A204.1 (cell line): ENCODE data around the gene TENM4.

Experiments
- FAIRE-seq: peaks from 2 replicates; lab custom pipeline; 2012; peaks lifted over from hg19 to GRCh38; lab: Jason Lieb, UNC

The TENM4 gene

GRCh38 chr11:79046366-79046765 lies 394.5 kb downstream of the TENM4 start:
- FAIRE-seq: no peak

DNA sequence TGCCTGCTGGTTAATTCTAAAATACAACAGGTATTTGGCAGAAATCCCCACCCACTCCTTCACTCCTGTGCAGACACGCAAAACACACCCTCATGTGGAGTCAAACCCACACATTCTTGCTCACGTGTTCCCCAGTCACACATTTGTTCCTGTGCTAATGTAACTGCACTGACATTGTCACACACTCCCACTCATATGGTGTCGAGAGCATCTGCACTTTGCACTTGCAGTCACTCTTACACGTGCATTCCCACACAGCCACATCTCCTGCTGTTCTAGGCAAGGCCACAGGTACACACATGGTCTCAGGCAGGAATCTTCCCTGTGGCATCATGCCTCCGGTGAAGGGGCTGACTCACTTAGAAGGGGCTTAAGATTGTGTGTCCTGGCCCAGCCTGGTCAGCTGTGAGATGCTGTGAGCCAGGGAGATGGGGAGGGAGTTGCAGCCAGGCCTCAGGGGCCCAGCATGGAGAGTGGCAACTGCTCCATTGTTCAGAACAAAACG lies 395.0 kb downstream of the TENM4 start:
- no peak for FAIRE-seq

DNA sequence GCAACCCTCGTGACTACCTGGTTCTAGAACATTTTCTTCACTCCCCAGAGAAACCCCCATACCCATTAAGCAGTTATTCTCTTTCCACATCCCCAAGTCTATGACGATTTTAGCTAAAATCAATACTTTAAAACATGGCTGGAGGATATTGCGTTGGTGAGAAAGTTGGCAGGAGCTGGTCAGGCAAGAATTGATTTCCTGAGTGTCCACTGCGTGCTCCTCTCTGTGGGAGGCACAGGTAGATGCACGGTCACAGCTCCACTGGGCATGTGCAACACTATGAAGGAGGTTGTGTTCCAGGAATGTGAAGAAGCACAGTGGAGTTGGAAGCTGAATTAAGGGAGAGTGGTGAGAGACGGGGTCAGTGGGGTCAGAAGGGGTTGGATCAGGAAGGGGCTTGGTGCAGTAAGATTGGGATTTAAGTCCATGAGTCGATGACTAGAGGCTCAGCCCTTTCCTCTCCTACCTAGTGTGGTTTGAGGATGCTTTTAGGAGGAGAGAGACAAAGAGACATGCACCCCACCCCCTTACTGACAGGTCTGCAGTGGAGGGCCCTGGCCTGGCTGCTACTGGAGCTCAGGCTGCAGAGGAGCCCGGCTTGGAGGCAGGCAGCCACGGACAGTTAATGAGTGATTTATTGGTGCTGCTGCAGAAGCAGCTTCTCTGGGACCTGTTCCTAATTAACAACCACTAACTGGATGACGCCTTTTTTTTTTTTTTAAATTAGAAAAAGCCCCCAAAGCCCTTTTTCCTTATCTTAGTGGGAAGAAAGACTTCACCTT lies 395.6 kb downstream of the TENM4 start:
- FAIRE-seq: no peak

DNA sequence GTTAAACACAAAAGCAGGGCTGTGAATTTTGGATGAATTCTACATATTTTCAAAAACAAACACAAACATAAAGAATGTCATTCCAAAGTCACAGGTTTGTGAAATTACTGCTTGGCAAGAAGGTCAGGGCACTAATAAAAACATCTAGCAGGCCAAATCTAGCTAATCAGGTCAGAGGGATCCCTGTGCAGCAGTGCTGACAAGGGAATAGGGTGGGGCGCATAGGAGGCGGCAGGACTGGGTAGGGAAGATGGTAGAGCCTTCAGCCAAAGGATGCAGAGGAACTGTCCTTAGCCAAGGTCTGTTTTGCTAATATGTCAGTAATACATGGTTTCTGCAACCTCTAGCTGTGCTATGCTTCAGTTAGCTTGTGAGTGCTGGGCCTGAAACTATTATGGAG lies 396.6 kb downstream of the TENM4 start:
- FAIRE-seq: no peak

- no peak for FAIRE-seq
These were observed 397.1 kb downstream of the TENM4 start for GRCh38 chr11:79043726-79044125.

DNA sequence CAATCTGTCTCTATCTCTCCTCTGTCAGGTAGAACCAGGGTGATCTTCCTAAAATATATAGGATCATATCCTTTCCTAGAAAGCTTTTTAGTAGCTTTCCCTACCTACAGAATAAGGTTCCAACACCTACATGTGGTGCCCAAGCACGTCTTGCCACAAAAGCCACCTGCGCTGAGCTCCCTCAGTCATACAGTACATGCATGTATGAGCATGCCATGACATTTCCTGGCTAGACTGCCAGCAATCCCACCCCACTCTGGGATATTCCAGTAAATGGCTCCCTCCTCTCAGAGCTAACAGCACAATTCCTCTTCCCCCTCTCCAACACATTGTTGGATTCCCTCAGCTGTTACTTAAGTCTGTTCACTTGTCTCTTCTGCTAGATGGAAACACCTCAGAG lies 398.0 kb downstream of the TENM4 start:
- no peak for FAIRE-seq

- FAIRE-seq: no peak
These were observed 400.5 kb downstream of the TENM4 start for GRCh38 chr11:79040348-79040747.

DNA sequence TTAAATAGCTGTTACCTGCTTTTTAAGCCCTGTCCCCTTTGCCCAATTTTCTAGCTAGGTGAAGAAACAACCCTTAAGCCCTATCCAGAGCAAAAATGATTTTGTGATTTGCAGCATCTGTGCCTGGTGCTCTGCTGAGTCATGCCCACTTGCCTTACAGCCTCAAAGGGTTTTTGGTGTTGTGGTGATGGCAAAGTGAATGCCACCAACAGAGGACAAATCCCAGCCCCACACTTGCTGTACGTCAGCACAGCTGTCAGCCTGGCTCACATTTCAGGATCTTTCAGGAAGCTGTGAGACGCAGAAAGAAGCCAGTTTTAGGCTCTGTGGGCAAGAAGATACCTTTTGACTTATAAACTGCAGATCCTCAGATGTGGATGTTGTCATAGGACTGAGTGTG lies 401.7 kb downstream of the TENM4 start:
- no peak for FAIRE-seq

DNA sequence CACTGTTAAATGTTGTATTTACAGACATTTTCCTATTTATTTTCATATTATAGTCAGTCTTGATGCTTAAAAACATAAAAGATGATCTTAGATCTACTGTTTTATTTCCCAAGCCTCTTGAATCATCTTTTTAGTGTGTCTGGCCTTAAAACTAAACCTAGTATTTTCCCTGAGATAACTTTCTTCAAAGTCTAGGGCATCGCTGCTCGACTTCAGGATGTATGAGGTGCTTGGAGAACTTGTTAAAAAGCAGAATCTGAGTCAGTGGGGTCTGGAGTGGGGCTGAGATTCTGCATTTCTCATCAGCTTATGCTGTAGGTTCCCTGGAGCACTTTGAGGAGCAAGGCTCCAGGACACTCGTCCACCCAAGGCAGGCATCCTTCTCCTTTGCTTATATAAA lies 404.9 kb downstream of the TENM4 start:
- no peak for FAIRE-seq

- no peak for FAIRE-seq
These were observed 407.0 kb downstream of the TENM4 start for GRCh38 chr11:79033833-79034232.

- no peak for FAIRE-seq
These were observed 410.4 kb downstream of the TENM4 start for GRCh38 chr11:79030448-79030847.

DNA sequence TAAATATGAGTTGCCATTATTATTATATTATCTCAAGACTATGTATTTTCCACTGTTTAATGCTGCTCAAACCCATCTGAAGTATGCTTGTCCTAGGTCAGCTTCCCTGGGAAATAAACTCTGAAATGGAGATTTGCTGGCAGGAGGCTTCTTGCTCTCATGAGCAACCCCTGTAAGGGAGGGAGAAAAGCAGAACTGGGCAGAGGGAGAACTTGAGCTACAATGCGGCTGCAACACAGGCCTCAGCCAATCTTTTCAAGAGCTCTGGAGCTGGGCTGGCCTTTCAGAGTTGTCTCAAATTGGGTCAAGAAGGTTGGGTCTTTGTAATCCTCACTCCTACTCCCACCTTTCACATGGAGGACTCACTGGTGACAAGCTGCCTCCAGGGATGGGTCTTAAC lies 412.6 kb downstream of the TENM4 start:
- FAIRE-seq: no peak

- FAIRE-seq: no peak
These were observed 413.9 kb downstream of the TENM4 start for GRCh38 chr11:79026803-79027445.

GRCh38 chr11:79025622-79026021 lies 415.2 kb downstream of the TENM4 start:
- FAIRE-seq: no peak

DNA sequence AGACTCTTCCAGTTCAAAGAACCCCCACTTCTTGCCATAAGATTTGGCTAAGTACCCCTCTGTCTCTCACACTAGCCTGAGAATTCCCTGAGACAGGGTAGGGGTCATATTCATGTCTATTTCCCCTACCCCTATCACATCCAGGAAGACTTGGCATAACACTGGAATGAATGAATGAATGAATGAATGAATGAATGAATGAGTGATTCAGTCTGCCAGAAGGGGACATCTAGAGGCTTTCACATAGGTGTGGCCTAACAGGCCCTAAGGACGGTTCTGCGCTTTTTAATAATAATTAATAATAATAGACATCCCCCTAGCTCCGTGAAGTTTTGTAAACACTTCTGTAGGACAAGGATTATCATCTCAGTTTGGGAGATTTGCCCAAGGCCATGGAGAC lies 415.7 kb downstream of the TENM4 start:
- FAIRE-seq: no peak

DNA sequence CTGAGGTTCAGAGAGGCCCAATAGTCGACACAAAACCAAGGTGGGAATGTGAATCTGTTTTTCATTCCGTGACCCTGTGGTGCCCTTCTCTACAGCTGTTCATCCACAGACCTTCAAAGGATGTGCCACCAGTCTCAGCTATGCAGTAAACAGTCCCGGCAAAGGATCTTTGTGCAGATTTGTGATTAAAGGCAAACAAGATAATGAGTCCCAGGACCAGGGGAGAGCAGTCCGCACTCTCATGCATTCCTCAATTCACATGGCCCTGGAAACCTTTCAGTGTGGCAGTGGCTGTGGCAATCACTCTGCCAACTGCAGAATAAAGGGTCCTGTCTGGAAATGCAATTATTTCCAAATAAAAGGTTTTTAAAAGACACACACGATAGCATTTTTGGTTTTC lies 418.6 kb downstream of the TENM4 start:
- no peak for FAIRE-seq

- FAIRE-seq: no peak
These were observed 419.2 kb downstream of the TENM4 start for GRCh38 chr11:79021601-79022000.

- no peak for FAIRE-seq
These were observed 420.9 kb downstream of the TENM4 start for GRCh38 chr11:79019975-79020374.

DNA sequence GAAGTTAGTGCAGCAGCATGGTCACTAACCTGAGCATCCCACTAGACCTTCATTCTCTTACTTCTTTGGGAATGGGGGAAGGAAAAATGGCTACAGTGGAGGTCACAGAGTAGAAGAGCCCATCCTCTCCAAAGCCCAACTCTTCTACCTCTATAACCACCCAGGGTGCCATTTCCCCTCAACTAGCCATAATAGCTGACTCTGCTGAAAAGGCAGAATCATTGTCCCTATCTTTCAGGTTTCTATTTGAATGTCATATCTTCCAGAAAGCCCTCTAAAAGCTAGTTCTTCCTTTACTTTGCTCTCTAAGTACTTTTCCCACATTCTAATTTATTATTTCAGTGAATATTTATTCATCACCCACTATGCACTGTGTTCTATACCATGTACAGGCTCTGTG lies 421.6 kb downstream of the TENM4 start:
- no peak for FAIRE-seq

- no peak for FAIRE-seq
These were observed 422.4 kb downstream of the TENM4 start for GRCh38 chr11:79018371-79018849.

DNA sequence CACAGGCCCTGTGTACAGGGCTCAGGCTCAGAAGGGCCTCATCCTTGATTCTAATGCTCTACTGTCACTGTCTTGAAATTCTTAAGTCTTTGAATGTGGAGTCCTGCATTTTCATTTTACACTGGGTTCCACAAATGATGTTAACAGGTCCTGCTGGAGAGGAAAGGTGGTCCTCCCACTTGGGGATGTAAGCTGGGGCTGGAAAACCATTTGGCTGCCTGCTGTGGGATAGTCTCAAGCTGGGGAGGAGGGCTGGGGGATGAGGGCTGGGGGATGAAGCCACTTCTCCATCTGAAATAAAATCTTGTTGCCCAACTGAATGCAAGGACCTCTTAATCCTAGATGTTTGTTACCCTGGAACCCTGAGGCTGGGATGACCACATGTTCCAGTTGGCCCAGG lies 423.0 kb downstream of the TENM4 start:
- FAIRE-seq: no peak

DNA sequence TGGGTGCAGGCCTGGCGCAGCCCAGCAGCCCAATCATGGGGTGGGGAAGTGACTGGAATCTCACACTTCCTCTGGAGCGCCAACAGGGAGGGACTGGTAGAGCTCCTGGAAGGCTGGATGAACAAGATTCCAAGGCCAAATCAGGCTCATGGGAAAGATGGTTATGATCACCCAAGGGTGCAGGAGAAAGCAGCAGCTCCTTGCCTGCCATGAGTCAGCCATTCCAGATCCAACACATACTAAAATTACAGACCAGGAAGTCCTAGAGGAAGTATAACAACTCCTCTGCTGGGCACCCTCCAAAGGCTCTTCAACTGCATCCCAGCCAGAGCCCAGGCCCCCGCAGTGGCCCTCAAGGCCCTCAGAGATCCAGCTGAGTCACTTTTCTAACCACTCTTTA lies 427.3 kb downstream of the TENM4 start:
- no peak for FAIRE-seq

DNA sequence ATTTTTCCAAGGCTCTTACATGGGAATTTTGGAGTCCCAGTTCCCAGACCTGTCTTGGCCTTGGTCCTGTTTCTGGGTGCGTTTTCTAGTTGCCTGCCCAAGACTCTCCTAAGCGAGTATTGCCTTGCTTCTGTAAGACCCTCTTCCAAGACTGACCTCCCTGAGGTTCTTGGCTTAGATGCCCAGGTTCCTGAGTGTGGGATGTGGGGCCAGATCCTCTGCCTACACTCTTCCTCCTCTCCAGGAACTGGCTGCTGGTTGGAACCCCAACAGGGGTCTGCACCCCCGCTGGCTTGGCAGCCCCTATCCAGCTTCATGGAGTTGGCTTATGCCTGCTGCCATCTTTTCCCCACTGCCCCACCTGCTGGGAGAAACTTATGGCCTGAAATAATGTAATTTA lies 429.5 kb downstream of the TENM4 start:
- FAIRE-seq: no peak
